H1 (cell line): Measurements from ENCODE around the gene FANCD2. TPM values are rescaled to one million over a fixed set of nuclear protein-coding genes. Genes with fewer than 3 reads are reported as not detected.

ENCODE experiments used
- CTCF ChIA-PET: fragments of 300-600 bp; sonication (Branson Sonifier 250); formaldehyde crosslinking; loops from one replicate; lab custom pipeline; 2021; ENCODE audit not compliant: partially characterized antibody; lab: Charles Lee
- POLR2A ChIA-PET: fragments of 300-600 bp; sonication (Branson Sonifier 250); formaldehyde crosslinking; loops from one replicate; lab custom pipeline; 2021; ENCODE audit warnings: inconsistent platforms; ENCODE audit not compliant: partially characterized antibody; lab: Charles Lee
- DNase-seq, 2 experiments: peaks; one replicate each; pipeline versions ENCODE4 v3.0.0 to v3.0.0-alpha.2; 2010 to 2022; ENCODE audit warnings: low spot score in 2 of 2, low read depth in 1 of 2, mixed read lengths in 1 of 2
- FAIRE-seq: peaks from 2 replicates; lab custom pipeline; 2011; peaks lifted over from hg19 to GRCh38; lab: Jason Lieb, UNC
- H2AFZ ChIP-seq: 2 replicates; pipeline ENCODE4 v1.8.1; 2012; ENCODE audit warnings: low read length, inconsistent platforms
- H2AK5ac ChIP-seq: 2 replicates; pipeline ENCODE4 v1.6.1; 2013; ENCODE audit warnings: low read depth, low read length
- H2BK120ac ChIP-seq: replicated peaks from 2 replicates; pipeline ENCODE3; 2013; ENCODE audit warnings: low read depth, low read length, inconsistent platforms
- H2BK12ac ChIP-seq: 2 replicates; pipeline ENCODE4 v1.6.1; 2013; ENCODE audit warnings: low read depth, low read length
- H2BK15ac ChIP-seq: 2 replicates; pipeline ENCODE4 v1.6.1; 2013; ENCODE audit warnings: low read length
- H2BK20ac ChIP-seq: 2 replicates; pipeline ENCODE4 v1.6.1; 2013; ENCODE audit warnings: low read length
- H2BK5ac ChIP-seq: 2 replicates; pipeline ENCODE4 v1.6.1; 2013; ENCODE audit warnings: low read depth, low read length
- H3K14ac ChIP-seq: 2 replicates; pipeline ENCODE4 v1.6.1; 2013; ENCODE audit warnings: inconsistent platforms; ENCODE audit not compliant: insufficient read length
- H3K18ac ChIP-seq: 2 replicates; pipeline ENCODE4 v1.6.1; 2013; ENCODE audit warnings: low read length; ENCODE audit errors: extremely low read depth
- H3K23ac ChIP-seq: 2 replicates; pipeline ENCODE4 v1.6.1; 2013; ENCODE audit warnings: inconsistent platforms; ENCODE audit not compliant: insufficient read length
- H3K23me2 ChIP-seq: 2 replicates; pipeline ENCODE4 v1.6.1; 2013; ENCODE audit warnings: low read depth, low read length
- H3K27ac ChIP-seq: 2 replicates; pipeline ENCODE4 v1.6.1; 2011; ENCODE audit warnings: low read depth, low read length, inconsistent platforms
- H3K27me3 ChIP-seq, 4 experiments: replicated peaks in 1 of 4; 1 replicate in 1 of 4; 2 replicates in 3 of 4; pipeline versions ENCODE4 v1.6.1 to v1.8.1; 2011 to 2013; ENCODE audit warnings: low read length in 3 of 4, mild to moderate bottlenecking in 3 of 4, inconsistent platforms in 2 of 4, mixed read lengths in 2 of 4, moderate library complexity in 1 of 4; ENCODE audit not compliant: control insufficient read depth in 3 of 4, insufficient read depth in 3 of 4; ENCODE audit errors: extremely low read depth in 1 of 4
- H3K36me3 ChIP-seq, 4 experiments: 2 replicates each; pipeline versions ENCODE4 v1.6.1 to v1.8.1; 2011 to 2013; ENCODE audit warnings: mild to moderate bottlenecking in 4 of 4, low read length in 3 of 4, moderate library complexity in 2 of 4, control low read depth in 1 of 4, inconsistent platforms in 1 of 4; ENCODE audit not compliant: insufficient read depth in 4 of 4, control insufficient read depth in 2 of 4
- H3K4ac ChIP-seq: replicated peaks from 2 replicates; pipeline ENCODE3; 2013; ENCODE audit warnings: low read length, low read depth, mixed read lengths, inconsistent platforms; ENCODE audit not compliant: insufficient read length
- H3K4me1 ChIP-seq, 4 experiments: replicated peaks in 1 of 4; 1 replicate in 1 of 4; 2 replicates in 3 of 4; pipeline versions ENCODE4 v1.6.1 to v1.8.1; 2011 to 2013; ENCODE audit warnings: low read length in 3 of 4, inconsistent platforms in 2 of 4, mixed read lengths in 1 of 4; ENCODE audit not compliant: insufficient read depth in 4 of 4, control insufficient read depth in 3 of 4
- H3K4me2 ChIP-seq, 2 experiments: 2 replicates each; pipeline versions ENCODE4 v1.6.1 to v1.8.1; 2011 to 2013; ENCODE audit warnings: low read depth in 2 of 2, low read length in 2 of 2, control low read depth in 1 of 2, inconsistent platforms in 1 of 2, mild to moderate bottlenecking in 1 of 2; ENCODE audit not compliant: insufficient read depth in 1 of 2
- H3K4me3 ChIP-seq, 4 experiments: fragments of 200-600, 300-600 bp in 1 of 4; sonication (generic), shearing (Covaris generic), sonication (Bioruptor Twin) in 1 of 4; 2 replicates each; pipeline versions ENCODE4 v1.5.1 to v1.8.1; 2011 to 2016; ENCODE audit warnings: low read length in 4 of 4, low read depth in 3 of 4, control low read depth in 2 of 4, inconsistent platforms in 2 of 4, mild to moderate bottlenecking in 2 of 4, mixed read lengths in 1 of 4, moderate library complexity in 1 of 4; ENCODE audit not compliant: insufficient read depth in 2 of 4; ENCODE audit errors: extremely low read depth in 1 of 4
- H3K56ac ChIP-seq: replicated peaks from 2 replicates; pipeline ENCODE3; 2013; ENCODE audit warnings: low read depth, mild to moderate bottlenecking, mixed read lengths, low read length, inconsistent platforms; ENCODE audit not compliant: insufficient read length
- H3K79me1 ChIP-seq: 2 replicates; pipeline ENCODE4 v1.6.1; 2013; ENCODE audit warnings: low read depth, low read length, control low read depth
- H3K79me2 ChIP-seq, 2 experiments: 2 replicates each; pipeline versions ENCODE4 v1.6.1 to v1.8.1; 2012 to 2013; ENCODE audit warnings: low read length in 2 of 2, mild to moderate bottlenecking in 2 of 2, inconsistent platforms in 1 of 2; ENCODE audit not compliant: insufficient read depth in 2 of 2, control insufficient read depth in 1 of 2
- H3K9ac ChIP-seq, 4 experiments: replicated peaks in 1 of 4; 1 replicate in 1 of 4; 2 replicates in 3 of 4; pipeline versions ENCODE4 v1.6.1 to v1.8.1; 2011 to 2013; ENCODE audit warnings: low read depth in 3 of 4, low read length in 3 of 4, control low read depth in 2 of 4, mild to moderate bottlenecking in 2 of 4, moderate library complexity in 2 of 4, inconsistent platforms in 1 of 4; ENCODE audit errors: extremely low read depth in 1 of 4
- H3K9me3 ChIP-seq, 2 experiments: 2 replicates each; pipeline versions ENCODE4 v1.6.1 to v1.8.1; 2012 to 2013; ENCODE audit warnings: mild to moderate bottlenecking in 2 of 2, moderate library complexity in 2 of 2, control low read depth in 1 of 2, inconsistent platforms in 1 of 2, low read depth in 1 of 2, low read length in 1 of 2, mixed read lengths in 1 of 2; ENCODE audit not compliant: insufficient read depth in 2 of 2
- H4K20me1 ChIP-seq, 2 experiments: replicated peaks in 1 of 2; 2 replicates each; pipeline versions ENCODE3 to v1.8.1; 2011 to 2013; ENCODE audit warnings: inconsistent platforms in 2 of 2, low read length in 2 of 2, mild to moderate bottlenecking in 1 of 2; ENCODE audit not compliant: insufficient read depth in 2 of 2, control insufficient read depth in 1 of 2
- H4K5ac ChIP-seq: 2 replicates; pipeline ENCODE4 v1.6.1; 2013; ENCODE audit warnings: low read length, low read depth, mixed read lengths, inconsistent platforms; ENCODE audit not compliant: insufficient read length
- H4K8ac ChIP-seq: 2 replicates; pipeline ENCODE4 v1.8.0; 2013; ENCODE audit warnings: mild to moderate bottlenecking, moderate library complexity, low read length, inconsistent platforms; ENCODE audit not compliant: insufficient read depth; ENCODE audit errors: extremely low read depth
- H4K91ac ChIP-seq: replicated peaks from 2 replicates; pipeline ENCODE3; 2013; ENCODE audit warnings: low read length, mixed read lengths, inconsistent platforms; ENCODE audit not compliant: insufficient read length
- CHD1 ChIP-seq: IDR thresholded peaks from 2 replicates; pipeline ENCODE4 v1.6.1; 2012; ENCODE audit warnings: low read depth, low read length, improper control_type of control experiment
- CHD2 ChIP-seq: IDR thresholded peaks from 2 replicates; pipeline ENCODE4 v1.6.1; 2012; ENCODE audit warnings: low read length, improper control_type of control experiment
- CREB1 ChIP-seq: IDR thresholded peaks from 2 replicates; pipeline ENCODE4 v1.6.1; 2012; ENCODE audit warnings: inconsistent platforms
- EGR1 ChIP-seq: IDR thresholded peaks from 2 replicates; pipeline ENCODE4 v1.6.1; 2011; ENCODE audit warnings: low read depth, low read length, borderline replicate concordance
- JUN ChIP-seq: IDR thresholded peaks from 2 replicates; pipeline ENCODE4 v1.6.1; 2011; ENCODE audit warnings: low read depth, mild to moderate bottlenecking, improper control_type of control experiment, low read length
- RXRA ChIP-seq: IDR thresholded peaks from 2 replicates; pipeline ENCODE4 v1.6.1; 2011; ENCODE audit warnings: low read depth, mild to moderate bottlenecking, low read length, moderate library complexity; ENCODE audit not compliant: insufficient read depth
- SAP30 ChIP-seq: fragments of 300-600 bp; sonication (generic); IDR thresholded peaks from 2 replicates; pipeline ENCODE4 v1.7.1; 2012; ENCODE audit warnings: low read length, moderate library complexity, mild to moderate bottlenecking, inconsistent platforms; ENCODE audit not compliant: insufficient read depth, insufficient replicate concordance
- SP2 ChIP-seq: IDR thresholded peaks from 2 replicates; pipeline ENCODE4 v1.6.1; 2012; ENCODE audit warnings: mild to moderate bottlenecking, low read length, inconsistent platforms
- TAF7 ChIP-seq: optimal IDR thresholded peaks from 2 replicates; pipeline ENCODE3; 2011; ENCODE audit warnings: low read depth, mild to moderate bottlenecking, inconsistent platforms, low read length, moderate library complexity, borderline replicate concordance
- USF2 ChIP-seq: IDR thresholded peaks from 2 replicates; pipeline ENCODE4 v1.6.1; 2011; ENCODE audit warnings: low read length, improper control_type of control experiment
- WGBS, 2 experiments: shearing (Covaris generic) in 1 of 2; methylation state at CpG; one replicate each; pipeline versions ENCODE4 v1.1.6 to v1.1.7; 2013 to 2015; ENCODE audit warnings: low lambda C conversion rate in 2 of 2, mixed read lengths in 2 of 2, inconsistent platforms in 1 of 2, low coverage in 1 of 2, missing lambda C conversion rate in 1 of 2; ENCODE audit not compliant: insufficient replicate concordance in 2 of 2, insufficient coverage in 1 of 2, insufficient read length in 1 of 2; ENCODE audit errors: extremely low coverage in 1 of 2, missing lambda C conversion rate in 1 of 2; 5-methylcytosine and 5-hydroxymethylcytosine counted together
- polyA plus RNA-seq, 7 experiments: library from polyadenylated mRNA; depleted of rRNA in 3 of 7; stranded (reverse) in 5 of 7; unstranded in 2 of 7; fragments of >200 nt in 5 of 7; fragments of 200-250 nt in 2 of 7; gene quantifications; 1 replicate in 5 of 7; 2 replicates in 1 of 7; 4 replicates in 1 of 7; pipeline versions ENCODE4 v1.2.1 to v1.2.3, GENCODE V29; 2011 to 2013; ENCODE audit warnings: missing spikeins in 2 of 7, mixed read lengths in 2 of 7
- total RNA-seq: library from RNA; stranded (reverse); fragmentation: NEBNext Ultra II Directional; extraction: Animal tissue kit (Norgen Biotek cat#: 25700); gene quantifications from 2 replicates; pipeline ENCODE4 v1.2.1, GENCODE V29; 2021

Gene FANCD2
- total and polyA plus RNA-seq, 2 of the 8 experiments (the other 6 are each of a cell fraction or from before 2014, with no cell fraction given), result 33.1 to 77.8 TPM

- Histone ChIP-seq H4K91ac (no peak overlapping the region), H3K4me2 (no peak overlapping the region)
- FAIRE-seq, result no peak
These were observed 10.8 kb upstream of the FANCD2 start for GRCh38 chr3:10015461-10015904.

More at GRCh38 chr3:10015461-10015904, 10.8 kb upstream of the FANCD2 start:
- H3K23me2 ChIP-seq, result peaks cover 4% of the 10 kb centered on the region; the same call in 1 of the 2 replicates
- no peak overlapping the region for H3K4me3 ChIP-seq
- no peak overlapping the region for H2BK120ac ChIP-seq
- H2AK5ac ChIP-seq, result no peak overlapping the region
- no peak overlapping the region for H3K9ac ChIP-seq
- no peak overlapping the region for H2BK5ac ChIP-seq
- no peak overlapping the region for H3K27ac ChIP-seq
- H3K36me3 ChIP-seq, result no peaks in the 10 kb centered on the region
- H4K20me1 ChIP-seq, result peaks cover 6 to 10% of the 10 kb centered on the region in 2 experiments
- H3K14ac ChIP-seq, result no peak overlapping the region
- no peak overlapping the region for H2BK20ac ChIP-seq
- ChIA-PET POLR2A (interaction anchor here (0.6 to 1.6 kb wide), 7 partner anchors 8 to 28 kb away, joined by 3 to 6 read pairs (median 3); partner anchors contain the start of gene FANCD2), CTCF (interaction anchor here (1.2 to 1.3 kb wide), 2 partner anchors 15 to 278 kb away, joined by 3 to 7 read pairs; no protein-coding TSS in a partner anchor)
- H3K56ac ChIP-seq, result no peak overlapping the region
- H3K23ac ChIP-seq, result no peak overlapping the region
- H3K79me1 ChIP-seq, result no peaks in the 10 kb centered on the region; the same call in 1 of the 2 replicates
- H2AFZ ChIP-seq, result no peak overlapping the region
- H3K9me3 ChIP-seq, result no peaks in the 10 kb centered on the region
- no peak overlapping the region for H4K5ac ChIP-seq
- H3K27me3 ChIP-seq, result no peaks in the 10 kb centered on the region
- H3K4me1 ChIP-seq, result peaks cover 0 to 2% (median under 1%) of the 10 kb centered on the region in 4 experiments; a peak in 3 of 7 replicates
- no peak overlapping the region for H2BK15ac ChIP-seq
- DNase-seq, result no peak
- H3K4ac ChIP-seq, result no peak overlapping the region
- no peak overlapping the region for H4K8ac ChIP-seq
- H3K18ac ChIP-seq, result no peak overlapping the region
- H3K79me2 ChIP-seq, result no peaks in the 10 kb centered on the region
- TF ChIP-seq USF2 (no peak), SAP30 (no peak), CHD1 (no peak), TAF7 (no peak), CHD2 (no peak), RXRA (no peak), EGR1 (no peak), CREB1 (no peak), SP2 (no peak), JUN (no peak)
- no peak overlapping the region for H2BK12ac ChIP-seq
- 84% methylated on average over 8 of the region's 10 CpGs; no CpG with 5 or more reads in 1 of the 2 experiments for WGBS, 2 experiments
